ENCODE data around the gene CDKL1.

The CDKL1 gene

GRCh38 chr14:50396631-50397389, at the start of gene CDKL1:
CDKL1 (minus strand) TSS chr14:50396881; CDS start chr14:50395868, 1,013 bp downstream.
- peak; percentile 33 for DNase-seq (ENCODE audit: extremely low spot score, insufficient read length, low read depth)
- peak; percentile 9 for FAIRE-seq

GRCh38 chr14:50434528-50434927, 37.8 kb upstream of the CDKL1 start:
- FAIRE-seq = no peak

GRCh38 chr14:50432131-50432530, 35.5 kb upstream of the CDKL1 start:
- no peak for DNase-seq (ENCODE audit: extremely low spot score, insufficient read length, low read depth)
- no peak for FAIRE-seq

More at GRCh38 chr14:50434528-50434927, 37.8 kb upstream of the CDKL1 start:
- DNase-seq (ENCODE audit: extremely low spot score, insufficient read length, low read depth) = no peak

- FAIRE-seq = no peak
- no peak for DNase-seq (ENCODE audit: extremely low spot score, insufficient read length, low read depth)
Measured at GRCh38 chr14:50425816-50426215, 29.1 kb upstream of the CDKL1 start.

GRCh38 chr14:50425105-50425504, 28.4 kb upstream of the CDKL1 start:
- FAIRE-seq = no peak
- DNase-seq (ENCODE audit: extremely low spot score, insufficient read length, low read depth) = no peak

- FAIRE-seq = no peak
- DNase-seq (ENCODE audit: extremely low spot score, insufficient read length, low read depth) = no peak
Measured at GRCh38 chr14:50423529-50423928, 26.8 kb upstream of the CDKL1 start.

GRCh38 chr14:50421499-50421898, 24.8 kb upstream of the CDKL1 start:
- FAIRE-seq = no peak
- no peak for DNase-seq (ENCODE audit: extremely low spot score, insufficient read length, low read depth)

GRCh38 chr14:50417853-50418252, 21.2 kb upstream of the CDKL1 start:
- FAIRE-seq (peak; percentile 9), DNase-seq (ENCODE audit: extremely low spot score, insufficient read length, low read depth) (no peak)

GRCh38 chr14:50410921-50411320, 14.2 kb upstream of the CDKL1 start:
- FAIRE-seq (no peak), DNase-seq (ENCODE audit: extremely low spot score, insufficient read length, low read depth) (no peak)

- no peak for FAIRE-seq
- DNase-seq (ENCODE audit: extremely low spot score, insufficient read length, low read depth) = no peak
Measured at GRCh38 chr14:50410071-50410470, 13.4 kb upstream of the CDKL1 start.

GRCh38 chr14:50407111-50407812, 10.6 kb upstream of the CDKL1 start:
- FAIRE-seq = no peak
- DNase-seq (ENCODE audit: extremely low spot score, insufficient read length, low read depth) = no peak

- FAIRE-seq (no peak), DNase-seq (ENCODE audit: extremely low spot score, insufficient read length, low read depth) (no peak)
Measured at GRCh38 chr14:50403419-50403818, 6.7 kb upstream of the CDKL1 start.

- FAIRE-seq (no peak), DNase-seq (ENCODE audit: extremely low spot score, insufficient read length, low read depth) (no peak)
Measured at GRCh38 chr14:50402965-50403364, 6.3 kb upstream of the CDKL1 start.

GRCh38 chr14:50400461-50400860, 3.8 kb upstream of the CDKL1 start:
- DNase-seq (ENCODE audit: extremely low spot score, insufficient read length, low read depth) (no peak), FAIRE-seq (no peak)

GRCh38 chr14:50399251-50400032, 2.8 kb upstream of the CDKL1 start:
- no peak for DNase-seq (ENCODE audit: extremely low spot score, insufficient read length, low read depth)

GRCh38 chr14:50398189-50398580, 1.5 kb upstream of the CDKL1 start:
- no peak for FAIRE-seq
- no peak for DNase-seq (ENCODE audit: extremely low spot score, insufficient read length, low read depth)

More at GRCh38 chr14:50399251-50400032, 2.8 kb upstream of the CDKL1 start:
- FAIRE-seq = no peak

- DNase-seq (ENCODE audit: extremely low spot score, insufficient read length, low read depth) = no peak
- no peak for FAIRE-seq
Measured at GRCh38 chr14:50397390-50398188, 908 bp upstream of the CDKL1 start.

GRCh38 chr14:50395448-50395847, 1.2 kb downstream of the CDKL1 start:
- FAIRE-seq (no peak), DNase-seq (ENCODE audit: extremely low spot score, insufficient read length, low read depth) (no peak)

GRCh38 chr14:50394713-50395112, 2.0 kb downstream of the CDKL1 start:
- DNase-seq (ENCODE audit: extremely low spot score, insufficient read length, low read depth) (no peak), FAIRE-seq (no peak)
